Stimulated activated CD4-positive, alpha-beta T cell treated with anti-CD3 and anti-CD28 coated beads, Interleukin-15, amount 100 ng/mL, for 48 hours (primary cell): ENCODE measurements around the gene IKZF3.
"Not testable (repeated sequence)": the region's sequence is repeated elsewhere in the genome, so short reads cannot be mapped to it uniquely, and the experiment has no call there.

Source experiments
- DNase-seq, 2 donors: peaks; one replicate each; pipeline ENCODE4 v3.0.0-alpha.2; 2020; ENCODE audit warnings: low read depth in 2 of 2

Gene IKZF3

DNA sequence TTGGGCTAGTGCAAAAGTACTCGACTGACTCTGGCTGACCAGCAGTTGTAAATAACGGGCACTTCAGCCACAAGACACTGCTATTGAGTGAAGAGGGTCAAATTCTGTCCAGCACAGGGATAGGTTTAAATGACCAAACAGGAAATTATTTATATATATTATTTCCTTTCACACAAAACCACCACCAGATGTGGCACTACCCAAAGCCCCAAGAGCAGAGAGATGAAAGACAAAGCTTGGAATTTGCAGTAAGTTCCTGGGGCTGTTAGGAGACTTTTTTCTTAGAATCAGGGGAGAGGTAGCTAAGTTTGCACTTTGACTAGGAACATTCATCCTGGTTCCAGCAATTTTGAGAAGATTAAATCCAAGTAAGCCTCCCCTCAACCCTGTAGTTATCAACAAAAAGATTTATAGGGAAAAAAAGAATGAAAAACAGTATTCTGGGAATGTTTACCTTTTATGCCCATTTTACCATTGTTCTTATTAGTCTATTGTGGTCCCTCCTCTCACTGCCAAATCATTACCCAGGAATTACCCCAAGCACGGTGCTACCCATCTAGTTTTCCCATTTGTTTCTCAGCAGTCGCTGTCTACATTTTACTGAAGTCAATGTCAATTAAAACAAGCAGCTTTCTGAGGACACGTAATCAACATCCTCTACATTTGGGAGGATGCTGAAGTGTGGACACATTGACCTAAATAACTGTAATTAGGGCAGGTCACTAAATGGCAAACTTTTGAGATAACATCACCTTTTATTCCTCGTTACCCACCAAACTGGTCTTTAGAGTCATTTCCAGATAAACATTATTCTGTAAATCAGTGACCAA, 82.9 kb downstream of the IKZF3 start:
- no peak for DNase-seq

- no peak for DNase-seq
Measured at GRCh38 chr17:39777534-39778365, 86.4 kb downstream of the IKZF3 start.

DNA sequence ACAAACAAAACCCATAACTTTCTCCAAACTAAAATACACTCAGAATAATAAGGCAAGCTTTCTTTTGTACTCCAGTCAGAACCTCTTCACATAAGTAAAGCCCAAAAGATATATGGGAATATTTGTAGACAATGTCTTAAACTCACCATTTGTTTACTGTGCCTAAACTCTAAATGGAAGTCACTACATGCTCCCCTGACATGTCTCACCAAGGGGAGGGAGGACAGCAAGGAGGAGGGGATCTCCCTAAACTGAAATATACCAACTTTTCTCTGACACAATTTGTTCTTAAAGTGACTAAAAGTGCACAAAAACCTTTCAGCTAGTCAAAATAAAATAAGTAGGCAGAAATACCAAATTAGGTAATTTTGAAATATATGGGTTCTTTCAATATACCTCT, 87.9 kb downstream of the IKZF3 start:
- DNase-seq = no peak

DNA sequence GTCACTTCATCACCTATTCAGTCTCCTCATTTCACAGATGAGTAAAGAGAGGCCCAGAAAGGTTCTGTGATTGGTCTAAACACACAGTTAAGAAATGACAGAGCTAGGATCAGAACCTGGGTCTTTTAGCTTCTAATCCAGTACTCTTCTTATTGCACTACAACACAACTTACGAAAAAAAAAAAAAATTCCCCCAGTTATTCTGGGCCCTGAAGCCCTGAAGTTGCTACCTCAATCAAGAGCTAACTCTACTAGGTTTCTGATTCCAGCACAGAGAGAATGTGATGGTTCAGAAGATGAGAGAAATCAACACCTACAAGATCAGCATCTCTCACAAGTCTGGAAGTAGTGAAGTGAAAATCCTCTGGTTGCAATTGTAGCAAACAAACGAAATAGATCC, 89.1 kb downstream of the IKZF3 start:
- DNase-seq = no peak

DNA sequence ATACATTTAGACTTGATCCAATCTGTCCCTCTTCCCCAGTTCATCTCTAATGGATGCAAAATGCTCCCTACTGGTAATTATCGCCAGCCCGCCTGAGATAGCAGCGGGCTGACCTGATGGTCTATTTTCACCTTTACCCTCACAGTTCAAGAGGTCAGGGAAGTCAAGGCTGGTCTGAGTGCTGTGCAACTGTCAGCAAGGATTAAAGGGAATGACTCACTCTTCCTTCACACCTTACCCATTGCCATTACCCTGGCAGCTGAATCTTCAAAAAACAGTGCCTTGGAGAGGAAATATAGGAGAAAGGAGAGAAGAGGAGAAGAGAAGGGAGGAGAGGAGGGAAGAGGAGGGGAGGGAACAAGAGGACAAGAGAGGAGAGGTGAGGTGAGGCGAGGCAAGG, 90.1 kb downstream of the IKZF3 start:
- no peak for DNase-seq

- DNase-seq = no peak
Measured at GRCh38 chr17:39772987-39773934, 90.9 kb downstream of the IKZF3 start.

GRCh38 chr17:39772415-39772814, 91.7 kb downstream of the IKZF3 start:
- no peak for DNase-seq

GRCh38 chr17:39769974-39770587, 94.0 kb downstream of the IKZF3 start:
- peak; percentile 46 to 71 for DNase-seq

DNA sequence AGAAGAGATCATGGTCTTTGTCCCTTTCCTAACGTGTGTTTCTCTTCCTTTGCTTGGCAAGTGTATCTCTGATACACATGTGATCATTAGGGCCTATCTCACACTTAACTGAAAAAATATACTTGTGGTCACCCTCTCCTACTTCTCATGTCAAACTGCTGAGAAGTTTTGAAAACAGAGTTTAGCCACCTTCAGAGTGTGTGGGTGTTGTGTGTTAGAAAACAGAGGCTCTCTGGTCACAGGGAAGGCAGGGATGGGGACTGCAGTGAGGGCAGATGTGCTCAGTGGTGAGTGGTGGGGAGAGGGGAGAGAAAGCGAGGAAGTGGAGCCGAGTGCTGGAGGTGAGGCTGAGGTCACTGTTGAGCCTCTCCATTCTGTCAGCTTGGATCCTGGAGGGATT, 97.0 kb downstream of the IKZF3 start:
- no peak for DNase-seq

DNA sequence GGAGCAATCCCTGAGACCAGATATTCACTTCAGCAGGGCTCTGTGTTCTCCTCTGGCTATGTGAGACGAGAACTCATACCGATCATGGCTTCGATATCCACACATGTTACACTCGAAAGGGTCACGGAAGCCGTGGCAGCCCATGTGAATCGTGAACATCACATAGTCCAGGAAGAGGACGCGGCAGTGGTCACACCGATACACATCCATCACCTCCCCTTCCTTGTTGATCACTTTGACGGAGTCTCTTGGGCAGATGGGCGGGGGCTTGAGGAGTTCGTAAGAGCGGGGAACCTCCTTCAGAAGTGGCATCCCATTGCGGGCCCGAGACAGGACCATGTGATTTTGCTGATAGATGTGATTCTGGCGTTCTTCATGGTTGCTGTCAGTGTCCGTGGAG, 98.3 kb downstream of the IKZF3 start:
- no peak for DNase-seq

- DNase-seq = no peak
Measured at GRCh38 chr17:39765175-39765574, 98.9 kb downstream of the IKZF3 start.

- DNase-seq = not testable (repeated sequence)
Measured at GRCh38 chr17:39764171-39764570, 99.9 kb downstream of the IKZF3 start.

DNA sequence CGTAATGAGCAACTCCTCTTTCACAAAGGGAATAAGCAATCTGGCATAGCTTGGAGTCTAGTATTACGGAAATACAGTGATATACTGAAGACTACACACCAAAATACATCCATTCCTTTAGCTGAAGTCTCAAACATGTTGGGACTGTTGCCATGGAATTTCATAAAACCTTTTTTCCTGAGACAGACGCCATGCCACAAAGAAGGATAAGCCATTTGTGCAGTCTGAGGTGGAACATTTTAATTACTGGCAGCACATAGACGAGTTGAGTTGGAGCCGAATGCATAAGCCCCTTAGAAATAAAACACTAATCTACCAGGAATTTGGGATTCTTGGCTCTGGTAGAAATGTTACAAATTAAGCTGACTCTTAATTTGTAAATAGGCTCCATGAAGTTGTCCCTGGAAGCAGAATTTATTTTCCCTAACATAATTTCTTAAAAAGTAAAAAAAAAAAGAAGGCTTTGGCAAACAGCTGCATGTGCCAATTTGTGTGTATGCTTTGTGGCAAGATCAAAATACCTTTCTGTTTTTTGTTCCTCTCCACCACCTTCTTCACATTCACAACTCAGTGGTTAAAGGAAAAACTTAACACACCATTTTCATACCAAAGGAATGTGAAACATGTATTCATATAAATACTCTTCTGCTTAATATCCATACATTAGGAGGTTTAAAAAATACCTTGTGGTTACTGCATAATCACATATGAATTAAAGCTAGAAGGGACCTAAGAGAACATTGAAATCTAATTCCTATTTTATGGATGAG, 100.9 kb downstream of the IKZF3 start:
- no peak for DNase-seq

DNA sequence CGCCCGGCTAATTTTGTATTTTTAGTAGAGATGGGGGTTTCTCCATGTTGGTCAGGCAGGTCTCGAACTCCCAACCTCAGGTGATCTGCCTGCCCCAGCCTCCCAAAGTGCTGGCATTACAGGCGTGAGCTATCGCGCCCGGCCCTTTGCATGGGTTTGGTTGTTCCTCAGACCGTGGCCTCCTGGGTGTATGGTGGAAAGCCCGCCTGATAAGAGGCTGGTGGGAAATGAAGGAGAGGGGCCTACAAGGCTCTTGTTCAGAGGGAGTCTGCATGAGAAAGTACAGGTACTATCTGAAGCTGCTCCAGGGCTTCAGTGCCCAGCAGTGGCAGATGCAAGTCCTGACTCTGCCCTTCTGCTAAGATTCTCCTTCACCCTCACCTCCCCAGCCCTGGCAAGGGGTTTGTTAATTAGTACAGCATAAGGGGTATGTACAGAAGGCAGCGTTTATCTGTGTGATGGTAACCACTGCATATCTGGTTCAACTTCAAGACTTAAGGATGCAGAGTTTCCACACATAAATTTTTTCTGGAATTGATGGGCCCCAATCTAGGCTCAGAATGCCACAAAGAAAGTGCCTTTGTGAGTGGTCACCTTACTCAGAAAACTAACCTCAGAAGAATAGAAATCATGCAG, 102.1 kb downstream of the IKZF3 start:
- DNase-seq = no peak

DNA sequence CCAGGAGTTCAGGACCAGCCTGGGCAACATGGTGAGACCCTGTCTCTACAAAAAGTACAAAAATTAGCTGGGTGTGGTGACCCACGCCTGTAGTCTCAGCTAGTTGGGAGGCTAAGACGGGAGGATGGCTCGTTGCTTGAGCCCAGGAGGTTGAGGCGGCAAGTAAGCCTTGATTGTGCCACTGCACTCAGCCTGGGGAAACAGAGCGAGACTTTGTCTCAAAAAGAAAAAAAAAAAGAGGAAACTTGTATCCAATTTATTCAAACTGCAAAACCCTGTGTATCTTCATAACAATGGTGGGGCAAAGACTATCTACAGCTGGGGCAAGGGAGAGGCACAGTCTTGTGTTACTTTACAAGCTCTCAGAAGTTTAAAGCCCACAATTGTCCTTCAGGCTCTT, 104.9 kb downstream of the IKZF3 start:
- DNase-seq = no peak

- DNase-seq = peak in 1 of 2 donors; percentile 49
Measured at GRCh38 chr17:39757931-39758873, 105.9 kb downstream of the IKZF3 start.

- no peak for DNase-seq
Measured at GRCh38 chr17:39757176-39757662, 106.9 kb downstream of the IKZF3 start.

DNA sequence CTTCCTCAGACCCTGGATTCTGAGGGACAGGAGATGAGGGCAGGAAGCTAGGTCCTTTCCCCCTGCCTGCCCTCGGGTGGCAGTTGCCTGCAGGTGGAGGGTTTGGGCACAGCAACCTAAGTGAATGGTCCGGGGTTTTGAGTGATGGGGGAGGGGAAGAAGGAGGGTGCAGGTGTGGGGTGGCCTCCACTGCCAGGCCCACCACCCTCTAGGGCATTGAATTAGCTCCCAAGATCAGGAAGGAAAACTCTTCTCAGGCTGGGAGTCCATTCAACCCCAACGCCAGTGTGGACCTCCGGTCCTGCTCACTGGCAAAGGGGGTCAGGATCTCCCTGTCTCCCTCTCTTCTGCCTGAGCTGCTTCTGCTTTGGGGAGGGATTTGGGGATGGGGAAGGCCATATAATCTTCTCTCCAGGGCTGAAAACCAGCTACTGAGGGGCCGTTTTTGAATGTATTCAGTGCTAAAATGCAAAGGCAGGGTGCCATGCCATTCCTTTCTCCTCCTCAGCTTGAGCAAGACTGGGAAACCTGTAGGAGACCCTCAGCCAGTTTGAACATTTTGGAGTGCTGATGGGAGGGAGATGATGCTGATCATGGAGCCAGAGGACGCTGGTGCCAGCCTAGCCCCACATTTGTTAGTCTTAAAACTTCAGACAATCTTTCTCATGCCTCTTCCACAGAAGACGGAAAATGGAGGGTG, 107.6 kb downstream of the IKZF3 start:
- DNase-seq = no peak
